Measurements from ENCODE around the gene EXD3.
"Not testable (repeated sequence)": the region's sequence is repeated elsewhere in the genome, so short reads cannot be mapped to it uniquely, and the experiment has no call there.

The EXD3 gene

GRCh38 chr9:137422604-137423513 lies at the start of gene EXD3, which contains the start of gene NOXA1:
Gene EXD3, minus strand, starts transcription at chr9:137423162. Its CDS starts 27,805 bp downstream, at chr9:137395357.
Gene NOXA1, plus strand, starts transcription at chr9:137423393. Its CDS starts 137 bp downstream, at chr9:137423530.
- DNase-seq: peak; percentile 96

- DNase-seq: no peak
Observed at GRCh38 chr9:137470785-137471184, 47.8 kb upstream of the EXD3 start.

GRCh38 chr9:137467896-137468295 lies 44.9 kb upstream of the EXD3 start:
- no peak for DNase-seq

GRCh38 chr9:137467161-137467581 lies 44.2 kb upstream of the EXD3 start:
- DNase-seq: no peak

GRCh38 chr9:137466389-137467085 lies 43.6 kb upstream of the EXD3 start:
- DNase-seq: not testable (repeated sequence)

- DNase-seq: no peak
Observed at GRCh38 chr9:137465720-137466388, 42.9 kb upstream of the EXD3 start.

GRCh38 chr9:137465000-137465719 lies 42.2 kb upstream of the EXD3 start:
- DNase-seq: no peak

GRCh38 chr9:137464291-137464999 lies 41.5 kb upstream of the EXD3 start:
- no peak for DNase-seq

GRCh38 chr9:137463931-137464290 lies 40.9 kb upstream of the EXD3 start:
- DNase-seq: no peak

GRCh38 chr9:137462986-137463930 lies 40.3 kb upstream of the EXD3 start:
- no peak for DNase-seq

- DNase-seq: no peak
Observed at GRCh38 chr9:137462396-137462985, 39.5 kb upstream of the EXD3 start.

GRCh38 chr9:137461663-137462395 lies 38.9 kb upstream of the EXD3 start:
- peak; percentile 85 for DNase-seq

GRCh38 chr9:137461316-137461662 lies 38.3 kb upstream of the EXD3 start:
- DNase-seq: no peak

GRCh38 chr9:137460363-137461315 lies 37.7 kb upstream of the EXD3 start:
- no peak for DNase-seq

- DNase-seq: no peak
Observed at GRCh38 chr9:137459601-137460362, 36.8 kb upstream of the EXD3 start.

GRCh38 chr9:137459152-137459600 lies 36.2 kb upstream of the EXD3 start, which contains the start of gene NSMF:
Gene NSMF, minus strand, starts transcription at chr9:137459334. Its CDS starts 232 bp downstream, at chr9:137459102.
- peak; percentile 94 for DNase-seq
